Cardiac fibroblast (primary cell): ENCODE results near the gene PPP1R9A.

Experiments used
- DNase-seq, 2 donors: peaks; one replicate each; pipeline versions ENCODE4 v3.0.0 to v3.0.0-alpha.2; 2010; ENCODE audit warnings: low read depth in 2 of 2
- H3K4me3 ChIP-seq, 2 donors: replicated peaks in 1 of 2; 1 replicate in 1 of 2; 2 replicates in 1 of 2; pipeline ENCODE4 v1.5.1; 2011; ENCODE audit warnings: low read depth in 2 of 2, low read length in 2 of 2, mild to moderate bottlenecking in 2 of 2, moderate library complexity in 1 of 2
- CTCF ChIP-seq: IDR thresholded peaks from one replicate; pipeline ENCODE4 v1.5.1; 2011; ENCODE audit warnings: low read depth, mild to moderate bottlenecking, low read length, inconsistent platforms

The PPP1R9A gene

GRCh38 chr7:95323410-95324129, 416.2 kb downstream of the PPP1R9A start:
- H3K4me3 ChIP-seq, result no peak overlapping the region
- no peak for TF ChIP-seq CTCF
- DNase-seq, result no peak

GRCh38 chr7:95324431-95324830, 417.0 kb downstream of the PPP1R9A start, which contains the start of gene PON1:
Gene PON1 (minus strand): TSS chr7:95324532. CDS start chr7:95324475, 57 bp downstream.
- H3K4me3 ChIP-seq, result no peak within 1 kb of the TSS
- no peak for DNase-seq
- no peak for TF ChIP-seq CTCF

GRCh38 chr7:95327356-95327755, 420.0 kb downstream of the PPP1R9A start:
- no peak for TF ChIP-seq CTCF
- no peak overlapping the region for H3K4me3 ChIP-seq
- DNase-seq, result peak; percentile 36 to 50

GRCh38 chr7:95330204-95330960, 423.0 kb downstream of the PPP1R9A start:
- TF ChIP-seq CTCF, result no peak
- peak; percentile 33 to 49 for DNase-seq
- H3K4me3 ChIP-seq, result peak overlapping the region in 1 of 2 donors; percentile 26

GRCh38 chr7:95330961-95331337, 423.6 kb downstream of the PPP1R9A start:
- no peak for DNase-seq
- H3K4me3 ChIP-seq, result peak overlapping the region in 1 of 2 donors; percentile 26
- no peak for TF ChIP-seq CTCF

- no peak for DNase-seq
- no peak for TF ChIP-seq CTCF
- H3K4me3 ChIP-seq, result no peak overlapping the region
These were observed 427.1 kb downstream of the PPP1R9A start for GRCh38 chr7:95334447-95334846.
